ENCODE measurements around the gene RFX1.

GRCh38 chr19:14035706-14036105 lies 29.6 kb upstream of the RFX1 start:
- TF ChIP-seq POLR2AphosphoS5 (IDR thresholded peaks at IDR 0.05; ENCODE audit: low read depth, low read length) = no peak
- no peak for TF ChIP-seq POLR2A (IDR thresholded peaks at IDR 0.05; ENCODE audit: low read depth, low read length)
- TF ChIP-seq TAF1 (IDR thresholded peaks at IDR 0.05; ENCODE audit: low read depth, low read length) = no peak
- no peak for TF ChIP-seq PAX5 (IDR thresholded peaks at IDR 0.05; ENCODE audit: insufficient read depth, low read length, severe bottlenecking)
- no peak for TF ChIP-seq SPI1 (IDR thresholded peaks at IDR 0.05; ENCODE audit: low read depth, low read length)
